Osteoblast (primary cell): Measurements from ENCODE around the gene MB. TPM values are rescaled to one million over a fixed set of nuclear protein-coding genes. Genes with fewer than 3 reads are reported as not detected.

ENCODE experiments used
- DNase-seq: peaks from one replicate; pipeline ENCODE4 v3.0.0; 2011; ENCODE audit warnings: low spot score, mixed read lengths; ENCODE audit not compliant: insufficient read length; ENCODE audit errors: missing footprints
- H2AFZ ChIP-seq: 2 replicates; pipeline ENCODE4 v1.6.0; 2011; ENCODE audit warnings: mild to moderate bottlenecking, low read length
- H3K27ac ChIP-seq: 2 replicates; pipeline ENCODE4 v1.5.1; 2011; ENCODE audit warnings: mild to moderate bottlenecking, low read depth, low read length, moderate library complexity
- H3K27me3 ChIP-seq: 2 replicates; pipeline ENCODE4 v1.6.0; 2012; ENCODE audit warnings: mild to moderate bottlenecking, control low read depth, inconsistent platforms, low read length, moderate library complexity; ENCODE audit not compliant: insufficient read depth
- H3K36me3 ChIP-seq: 2 replicates; pipeline ENCODE4 v1.5.1; 2011; ENCODE audit warnings: mild to moderate bottlenecking, low read length, control low read depth, moderate library complexity; ENCODE audit not compliant: insufficient read depth
- H3K4me1 ChIP-seq: 2 replicates; pipeline ENCODE4 v1.5.1; 2011; ENCODE audit warnings: mild to moderate bottlenecking, low read length, control low read depth, moderate library complexity; ENCODE audit not compliant: insufficient read depth
- H3K4me2 ChIP-seq: 2 replicates; pipeline ENCODE4 v1.6.0; 2011; ENCODE audit warnings: mild to moderate bottlenecking, low read length; ENCODE audit not compliant: insufficient read depth
- H3K4me3 ChIP-seq: fragments of 200-600 bp; sonication (generic); 3 replicates; pipeline ENCODE4 v1.5.1; 2012; ENCODE audit warnings: mild to moderate bottlenecking, low read length, inconsistent platforms; ENCODE audit not compliant: insufficient read depth
- H3K79me2 ChIP-seq: 2 replicates; pipeline ENCODE4 v1.6.0; 2012; ENCODE audit warnings: mild to moderate bottlenecking, low read length, control low read depth, inconsistent platforms; ENCODE audit not compliant: insufficient read depth
- H3K9me3 ChIP-seq: 2 replicates; pipeline ENCODE4 v1.5.1; 2011; ENCODE audit warnings: low read depth, low read length, control low read depth
- H4K20me1 ChIP-seq: 2 replicates; pipeline ENCODE4 v1.6.0; 2012; ENCODE audit warnings: mild to moderate bottlenecking, low read length, control low read depth; ENCODE audit not compliant: insufficient read depth
- total RNA-seq: library from RNA; depleted of rRNA; stranded (reverse); fragments of >200 nt; gene quantifications from 2 replicates; pipeline ENCODE4 v1.2.3, GENCODE V29; 2012
- TF ChIP-seq, protein P1 (sequence below): IDR thresholded peaks from 2 replicates; pipeline ENCODE4 v1.5.1; 2011; ENCODE audit warnings: mild to moderate bottlenecking, low read depth, low read length, moderate library complexity; ENCODE audit errors: extremely low read depth

Gene MB
- total RNA-seq, 1 donor: 0.36 TPM

DNA sequence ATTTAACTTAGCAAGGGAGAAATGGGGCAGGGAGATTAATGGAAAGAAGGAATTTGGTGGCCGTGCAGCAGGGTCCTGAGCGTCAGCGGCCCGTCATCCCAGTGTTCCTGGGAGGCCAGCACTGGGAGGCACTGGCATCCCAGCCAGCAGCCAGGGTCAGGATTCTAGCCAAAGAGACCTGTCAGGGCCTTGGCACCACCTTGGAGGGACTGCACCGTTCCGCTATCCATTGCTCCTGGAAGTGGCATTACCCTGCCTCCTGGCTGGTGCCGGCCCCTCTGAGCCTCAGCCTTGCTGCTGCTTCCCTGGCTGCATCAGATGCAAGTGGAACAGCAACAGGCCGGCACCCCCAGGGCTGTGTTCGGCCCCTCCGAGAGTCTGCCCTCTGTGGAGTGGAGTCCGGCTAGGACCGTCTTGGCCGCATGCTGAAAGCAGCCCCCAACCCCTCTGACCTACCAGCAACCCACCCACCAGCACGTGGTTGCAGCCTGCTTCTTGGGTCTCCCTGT, 46.4 kb downstream of the MB start:
- Histone ChIP-seq H3K9me3 (no peaks in the 10 kb centered on the region), H3K36me3 (no peaks in the 10 kb centered on the region), H3K27ac (no peak overlapping the region), H3K4me3 (no peak overlapping the region), H2AFZ (no peak overlapping the region), H4K20me1 (no peaks in the 10 kb centered on the region), H3K79me2 (no peaks in the 10 kb centered on the region), H3K27me3 (peaks cover 6% of the 10 kb centered on the region), H3K4me2 (no peak overlapping the region), H3K4me1 (peaks cover 17% of the 10 kb centered on the region)
- DNase-seq: peak; percentile 70
- TF ChIP-seq, protein P1, sequence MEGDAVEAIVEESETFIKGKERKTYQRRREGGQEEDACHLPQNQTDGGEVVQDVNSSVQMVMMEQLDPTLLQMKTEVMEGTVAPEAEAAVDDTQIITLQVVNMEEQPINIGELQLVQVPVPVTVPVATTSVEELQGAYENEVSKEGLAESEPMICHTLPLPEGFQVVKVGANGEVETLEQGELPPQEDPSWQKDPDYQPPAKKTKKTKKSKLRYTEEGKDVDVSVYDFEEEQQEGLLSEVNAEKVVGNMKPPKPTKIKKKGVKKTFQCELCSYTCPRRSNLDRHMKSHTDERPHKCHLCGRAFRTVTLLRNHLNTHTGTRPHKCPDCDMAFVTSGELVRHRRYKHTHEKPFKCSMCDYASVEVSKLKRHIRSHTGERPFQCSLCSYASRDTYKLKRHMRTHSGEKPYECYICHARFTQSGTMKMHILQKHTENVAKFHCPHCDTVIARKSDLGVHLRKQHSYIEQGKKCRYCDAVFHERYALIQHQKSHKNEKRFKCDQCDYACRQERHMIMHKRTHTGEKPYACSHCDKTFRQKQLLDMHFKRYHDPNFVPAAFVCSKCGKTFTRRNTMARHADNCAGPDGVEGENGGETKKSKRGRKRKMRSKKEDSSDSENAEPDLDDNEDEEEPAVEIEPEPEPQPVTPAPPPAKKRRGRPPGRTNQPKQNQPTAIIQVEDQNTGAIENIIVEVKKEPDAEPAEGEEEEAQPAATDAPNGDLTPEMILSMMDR: no peak

- no peak overlapping the region for H3K4me2 ChIP-seq
- TF ChIP-seq, protein P1: no peak
- H3K4me3 ChIP-seq: no peak overlapping the region
- H2AFZ ChIP-seq: no peak overlapping the region
- no peak overlapping the region for H3K27ac ChIP-seq
- H3K27me3 ChIP-seq: peaks cover 6% of the 10 kb centered on the region
- no peaks in the 10 kb centered on the region for H3K79me2 ChIP-seq
- no peaks in the 10 kb centered on the region for H3K9me3 ChIP-seq
- H3K4me1 ChIP-seq: peaks cover 25% of the 10 kb centered on the region
- H3K36me3 ChIP-seq: no peaks in the 10 kb centered on the region
- peak; percentile 47 for DNase-seq
- no peaks in the 10 kb centered on the region for H4K20me1 ChIP-seq
These were observed 47.2 kb downstream of the MB start for GRCh38 chr22:35569916-35570315.

DNA sequence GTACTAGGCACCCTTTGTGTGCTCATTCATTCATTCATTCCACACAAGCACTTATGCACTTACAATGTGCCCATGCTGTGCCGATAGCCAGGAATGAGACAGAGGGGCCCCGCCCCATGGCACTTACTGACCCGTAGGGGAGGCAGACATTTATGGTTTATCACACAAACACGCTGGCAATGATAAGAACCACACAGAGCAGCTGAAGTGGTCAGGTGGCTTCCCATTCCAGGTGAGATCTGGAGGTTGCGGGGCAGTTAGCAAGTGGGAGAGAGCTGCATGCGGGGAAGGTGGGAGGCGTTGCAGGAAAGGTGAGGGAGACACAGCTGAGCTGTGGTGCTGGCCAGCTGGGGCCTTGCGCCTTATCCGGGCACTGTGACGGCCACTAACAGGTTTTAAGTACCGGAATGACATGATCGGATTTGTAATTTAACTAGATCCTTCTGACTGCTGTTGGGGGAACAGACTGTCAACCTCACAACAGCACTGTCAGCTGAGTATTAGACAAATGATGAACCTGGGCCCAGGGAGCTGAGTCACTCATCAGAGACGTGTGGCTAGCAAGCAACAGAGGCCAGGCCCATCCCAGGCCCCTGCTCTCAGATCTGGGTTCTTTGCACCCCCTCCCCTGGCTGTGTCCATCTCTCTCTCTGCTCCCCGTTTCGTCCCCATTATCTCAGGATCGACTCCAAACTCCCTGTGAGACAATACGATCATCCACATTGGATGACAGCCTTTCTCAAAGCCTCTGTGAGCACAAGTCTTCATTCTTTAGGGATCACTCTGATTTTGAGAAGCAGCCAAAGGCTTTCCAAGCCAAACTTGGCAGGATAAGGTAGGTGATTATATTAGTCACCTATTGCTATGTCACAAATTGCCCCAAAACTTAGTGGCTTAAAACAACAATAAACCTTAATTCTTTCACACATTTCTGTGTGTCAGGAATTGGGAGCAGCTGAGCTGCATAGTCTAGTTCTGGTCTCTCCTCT, 48.1 kb downstream of the MB start:
- H2AFZ ChIP-seq: no peak overlapping the region

More for the DNA sequence above, 48.1 kb downstream of the MB start:
- Histone ChIP-seq H4K20me1 (no peaks in the 10 kb centered on the region), H3K4me2 (peak overlapping the region; percentile 21), H3K27me3 (peaks cover 6% of the 10 kb centered on the region), H3K9me3 (no peaks in the 10 kb centered on the region), H3K27ac (peak overlapping the region; percentile 39), H3K79me2 (no peaks in the 10 kb centered on the region), H3K4me3 (no peak overlapping the region), H3K4me1 (peaks cover 32% of the 10 kb centered on the region), H3K36me3 (no peaks in the 10 kb centered on the region)
- TF ChIP-seq, protein P1: no peak
- DNase-seq: peak; percentile 94
